LNCAP (cell line): ENCODE data around the gene INPP5D.

ENCODE experiments used
- TF ChIP-seq, protein P1 (sequence below): fragments of 450-650 bp; IDR thresholded peaks from 2 replicates; pipeline ENCODE4 v1.5.1; 2017; ENCODE audit warnings: mild to moderate bottlenecking

INPP5D gene

GRCh38 chr2:233059797-233060500, at the start of gene INPP5D:
Gene INPP5D, plus strand, starts transcription at chr2:233060342. Its CDS starts 137 bp downstream, at chr2:233060479.
- TF ChIP-seq, protein P1, sequence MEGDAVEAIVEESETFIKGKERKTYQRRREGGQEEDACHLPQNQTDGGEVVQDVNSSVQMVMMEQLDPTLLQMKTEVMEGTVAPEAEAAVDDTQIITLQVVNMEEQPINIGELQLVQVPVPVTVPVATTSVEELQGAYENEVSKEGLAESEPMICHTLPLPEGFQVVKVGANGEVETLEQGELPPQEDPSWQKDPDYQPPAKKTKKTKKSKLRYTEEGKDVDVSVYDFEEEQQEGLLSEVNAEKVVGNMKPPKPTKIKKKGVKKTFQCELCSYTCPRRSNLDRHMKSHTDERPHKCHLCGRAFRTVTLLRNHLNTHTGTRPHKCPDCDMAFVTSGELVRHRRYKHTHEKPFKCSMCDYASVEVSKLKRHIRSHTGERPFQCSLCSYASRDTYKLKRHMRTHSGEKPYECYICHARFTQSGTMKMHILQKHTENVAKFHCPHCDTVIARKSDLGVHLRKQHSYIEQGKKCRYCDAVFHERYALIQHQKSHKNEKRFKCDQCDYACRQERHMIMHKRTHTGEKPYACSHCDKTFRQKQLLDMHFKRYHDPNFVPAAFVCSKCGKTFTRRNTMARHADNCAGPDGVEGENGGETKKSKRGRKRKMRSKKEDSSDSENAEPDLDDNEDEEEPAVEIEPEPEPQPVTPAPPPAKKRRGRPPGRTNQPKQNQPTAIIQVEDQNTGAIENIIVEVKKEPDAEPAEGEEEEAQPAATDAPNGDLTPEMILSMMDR = no peak

DNA sequence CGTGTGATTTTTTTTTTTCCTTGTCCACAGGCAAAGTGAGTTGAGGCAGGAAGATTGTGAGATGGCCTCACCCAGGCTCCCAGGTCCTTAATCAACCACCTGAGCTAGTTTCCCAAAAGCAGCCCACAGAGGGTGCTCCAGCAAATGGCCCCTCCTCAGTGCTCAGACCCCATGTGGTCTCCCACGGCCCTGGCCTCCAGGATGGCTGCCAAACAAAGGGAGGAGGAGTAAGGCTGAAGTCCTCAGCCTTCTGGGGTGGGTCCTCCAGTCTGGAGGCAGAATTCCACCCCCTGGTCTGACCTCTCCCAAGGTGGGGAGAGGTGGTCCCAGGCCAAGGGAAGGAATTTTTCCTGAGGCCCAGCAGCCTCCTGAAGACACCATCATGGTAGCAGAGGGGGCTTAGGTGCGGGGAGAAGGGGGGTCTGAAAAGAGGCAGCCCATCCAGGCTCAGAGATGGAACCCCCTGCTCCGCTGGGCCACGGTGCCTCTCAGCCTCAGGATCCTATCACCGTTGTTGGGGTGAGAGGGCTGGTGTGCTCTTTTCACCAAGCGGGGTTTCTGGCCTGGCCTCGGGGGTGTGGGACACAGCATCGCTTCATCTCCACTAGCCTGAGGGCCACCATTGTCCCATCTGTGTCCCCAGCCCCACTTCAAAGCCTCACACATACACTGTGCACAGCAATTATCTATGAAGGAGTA, 49.4 kb upstream of the INPP5D start:
- TF ChIP-seq, protein P1 = no peak

- TF ChIP-seq, protein P1 = no peak
These were observed 48.9 kb upstream of the INPP5D start for GRCh38 chr2:233011268-233011650.

DNA sequence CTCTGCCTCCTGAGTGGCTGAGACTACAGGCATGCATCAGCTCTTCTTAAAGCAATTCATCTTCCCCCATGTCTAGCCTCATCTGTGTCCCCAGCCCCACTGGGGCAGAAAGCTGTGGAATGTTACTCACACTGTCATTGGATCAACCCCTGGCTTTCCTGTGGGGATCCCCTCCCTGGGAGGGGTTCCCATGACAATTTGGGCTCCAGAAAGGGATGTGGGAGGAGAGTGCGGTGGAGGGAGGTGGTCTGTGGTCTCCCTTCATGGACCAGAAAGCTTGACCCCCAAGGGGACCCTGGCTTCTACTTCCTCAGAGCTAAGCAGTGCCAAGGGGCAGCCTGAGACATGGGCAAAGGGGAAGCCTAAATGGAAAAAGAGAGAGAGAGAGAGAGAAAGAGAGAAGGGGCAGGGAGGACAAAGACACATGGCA, 48.4 kb upstream of the INPP5D start:
- TF ChIP-seq, protein P1 = no peak

DNA sequence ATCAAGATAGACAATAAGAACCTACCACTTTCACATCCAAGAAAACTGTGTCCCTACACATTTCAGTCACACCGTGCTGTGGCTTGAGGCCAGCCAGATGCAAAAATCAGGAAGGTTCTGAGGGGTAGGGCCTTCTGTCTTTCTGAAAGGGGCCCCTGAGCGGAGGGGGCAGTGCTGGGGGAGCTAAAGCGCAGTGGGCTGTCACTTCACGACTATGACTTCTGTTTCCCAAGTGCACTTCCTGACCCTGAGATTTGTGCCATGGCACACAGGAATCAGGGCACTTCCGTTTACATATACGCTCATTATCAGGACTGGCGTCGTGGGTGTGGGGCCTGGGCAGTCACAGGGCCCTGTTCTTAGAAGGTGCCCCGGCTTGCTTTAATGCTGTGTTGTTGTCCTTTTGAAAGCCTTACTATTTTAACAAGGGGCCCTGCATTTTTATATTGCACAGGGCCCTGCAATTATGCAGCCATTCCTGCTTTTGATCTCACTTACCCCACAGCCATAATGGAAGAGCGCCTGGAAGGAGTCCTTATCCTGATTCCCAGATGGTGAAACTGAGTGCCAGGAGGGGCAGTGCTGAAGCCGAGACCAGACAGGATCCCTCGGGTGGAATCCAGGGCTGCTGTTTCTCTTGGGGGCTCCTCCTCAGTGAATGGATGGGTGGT, 47.7 kb upstream of the INPP5D start:
- TF ChIP-seq, protein P1 = no peak

GRCh38 chr2:233013027-233013461, 47.1 kb upstream of the INPP5D start, which contains the start of gene NGEF:
Gene NGEF, minus strand, starts transcription at chr2:233013256. Its CDS starts 38,366 bp downstream, at chr2:232974890.
- TF ChIP-seq, protein P1 = no peak

DNA sequence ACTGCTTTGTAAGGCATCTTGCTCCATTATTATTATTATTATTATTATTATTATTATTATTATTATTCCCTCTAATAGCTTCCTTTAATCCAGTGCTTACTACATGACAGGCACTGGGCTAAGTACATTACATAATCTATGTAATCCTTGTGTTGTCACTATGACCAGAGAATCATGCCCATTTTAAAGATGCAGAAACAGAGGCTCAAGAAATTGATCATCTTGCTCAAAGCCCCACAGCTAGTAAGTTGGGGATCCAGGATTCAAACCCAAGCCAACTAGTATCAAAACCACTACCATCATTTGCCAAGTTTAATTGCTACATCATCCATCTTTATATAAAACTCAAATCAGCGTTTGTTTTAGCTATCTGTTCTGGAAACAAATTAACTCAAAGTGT, 46.5 kb upstream of the INPP5D start:
- TF ChIP-seq, protein P1 = no peak
